OCI-LY7 (cell line): ENCODE results near the gene SKA1. TPM values are rescaled to one million over a fixed set of nuclear protein-coding genes. Genes with fewer than 3 reads are reported as not detected.

Experiments
- BruUV-seq: library from RNA; stranded (reverse); fragments of 400-500 nt; replicated peaks from 2 replicates; lab custom pipeline; 2021; lab: Mats Ljungman, UMichigan
- CTCF ChIA-PET: fragments of 300-600 bp; sonication (Branson Sonifier 250); formaldehyde crosslinking; loops from one replicate; lab custom pipeline; 2022; ENCODE audit warnings: antibody characterized with exemption; ENCODE audit not compliant: unreplicated experiment; lab: Charles Lee
- POLR2A ChIA-PET: fragments of 300-600 bp; sonication (Branson Sonifier 250); formaldehyde crosslinking; loops from one replicate; lab custom pipeline; 2022; ENCODE audit warnings: antibody characterized with exemption; lab: Charles Lee
- DNase-seq: peaks from one replicate; pipeline ENCODE4 v3.0.0-alpha.2; 2015; ENCODE audit warnings: low spot score
- H2AFZ ChIP-seq: fragments of 200-600 bp; sonication (generic), shearing (Covaris generic); 2 replicates; pipeline ENCODE4 v1.6.1; 2014; ENCODE audit warnings: mild to moderate bottlenecking, antibody characterized with exemption, low read length, moderate library complexity
- H3K27ac ChIP-seq: fragments of 200-600 bp; sonication (generic); 2 replicates; pipeline ENCODE4 v1.5.1; 2014; ENCODE audit warnings: mixed run types, low read depth, mild to moderate bottlenecking, moderate library complexity, low read length, inconsistent platforms; ENCODE audit not compliant: poor library complexity, severe bottlenecking
- H3K36me3 ChIP-seq: fragments of 200-600 bp; sonication (generic); 2 replicates; pipeline ENCODE4 v1.6.1; 2014; ENCODE audit warnings: mild to moderate bottlenecking, antibody characterized with exemption, low read length, moderate library complexity, mixed read lengths; ENCODE audit not compliant: insufficient read depth
- H3K4me1 ChIP-seq: fragments of 200-600 bp; sonication (generic); 2 replicates; pipeline ENCODE4 v1.5.1; 2014; ENCODE audit warnings: mild to moderate bottlenecking, low read length; ENCODE audit not compliant: insufficient read depth, poor library complexity, severe bottlenecking
- H3K4me2 ChIP-seq: fragments of 200-600 bp; sonication (generic); 2 replicates; pipeline ENCODE4 v1.6.1; 2014; ENCODE audit warnings: mild to moderate bottlenecking, low read length
- H3K4me3 ChIP-seq: fragments of 200-600 bp; sonication (generic); 2 replicates; pipeline ENCODE4 v1.5.1; 2014; ENCODE audit warnings: mild to moderate bottlenecking, low read depth, low read length; ENCODE audit not compliant: poor library complexity, severe bottlenecking
- H3K79me2 ChIP-seq: fragments of 200-600 bp; sonication (generic); 2 replicates; pipeline ENCODE4 v1.6.1; 2016; ENCODE audit warnings: low read depth, mild to moderate bottlenecking, low read length, moderate library complexity, mixed read lengths; ENCODE audit not compliant: insufficient read depth
- H3K9me2 ChIP-seq: fragments of 200-600 bp; sonication (generic); 2 replicates; pipeline ENCODE4 v1.6.1; 2016; ENCODE audit warnings: mild to moderate bottlenecking, low read length, mixed read lengths; ENCODE audit not compliant: insufficient read depth
- H3K9me3 ChIP-seq: fragments of 200-600 bp; sonication (generic); 2 replicates; pipeline ENCODE4 v1.6.1; 2014; ENCODE audit warnings: mild to moderate bottlenecking, mixed run types, low read length, mixed read lengths
- H4K20me1 ChIP-seq: fragments of 200-600 bp; sonication (generic); 2 replicates; pipeline ENCODE4 v1.6.1; 2014; ENCODE audit warnings: mild to moderate bottlenecking, antibody characterized with exemption, low read length, moderate library complexity, mixed read lengths; ENCODE audit not compliant: insufficient read depth
- EZH2phosphoT487 ChIP-seq: fragments of 200-600 bp; sonication (generic); IDR thresholded peaks from 2 replicates; pipeline ENCODE4 v1.6.1; 2018; ENCODE audit warnings: low read depth, borderline replicate concordance, mild to moderate bottlenecking, mixed run types, antibody characterized with exemption, low read length, moderate library complexity, mixed read lengths
- intact Hi-C: fragments of 100-400 bp; cut with micrococcal nuclease; formaldehyde crosslinking; loops from one replicate; pipeline ENCODE4 v1.10.0; 2022; ENCODE audit not compliant: unreplicated experiment
- total RNA-seq, 2 experiments: library from RNA; depleted of rRNA in 1 of 2; stranded (reverse); fragments of >200 nt in 1 of 2; shearing (Covaris generic) in 1 of 2; gene quantifications; 2 replicates each; pipeline ENCODE4 v1.2.3, GENCODE V29; 2014 to 2022
- TF ChIP-seq, protein P1 (sequence below): fragments of 200-600 bp; sonication (generic); conservative IDR thresholded peaks from 2 replicates; pipeline ENCODE4 v1.5.1; 2014; ENCODE audit warnings: mild to moderate bottlenecking, antibody characterized with exemption, low read length, moderate library complexity, mixed read lengths

SKA1 gene
- total RNA-seq, 2 experiments from 2014 or later: 28.8 to 29.2 TPM

DNA sequence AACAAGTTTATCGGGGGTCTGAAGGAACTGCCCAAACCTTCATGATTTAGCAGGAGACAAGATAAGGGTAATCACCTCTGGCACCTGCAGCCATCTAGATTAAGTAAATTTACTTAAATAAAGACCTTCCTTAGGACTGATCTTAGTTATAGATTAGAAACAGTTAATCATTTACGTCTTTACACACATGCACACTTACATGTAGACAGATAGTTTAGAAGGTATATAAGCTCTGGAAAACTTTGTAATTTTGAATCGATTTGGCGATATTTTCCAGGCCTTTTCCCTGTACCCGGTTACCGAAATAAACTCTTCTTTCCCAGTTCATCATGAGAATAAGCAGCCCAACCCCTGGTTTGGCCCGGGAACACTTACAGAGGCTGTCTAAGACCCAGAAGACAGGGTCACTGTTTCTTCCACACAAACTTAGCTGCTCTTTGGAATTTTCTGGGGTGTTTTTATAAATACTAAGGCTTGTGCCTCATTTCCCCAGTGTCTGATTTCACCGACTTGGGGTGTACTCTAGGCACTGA lies 560 bp upstream of the SKA1 start:
- Histone ChIP-seq H3K4me3 (peak overlapping the region; percentile 87), H3K79me2 (peaks cover 13% of the 10 kb centered on the region; the same call in 1 of the 2 replicates), H3K9me3 (0 out of 2 replicates have a peak, but pooled peaks cover 5% of the 10 kb centered on the region), H3K4me2 (peak overlapping the region; percentile 93), H4K20me1 (no peaks in the 10 kb centered on the region), H3K36me3 (peaks cover 15% of the 10 kb centered on the region), H3K27ac (peak overlapping the region; percentile 32), H3K9me2 (no peaks in the 10 kb centered on the region), H3K4me1 (peaks cover 17% of the 10 kb centered on the region), H2AFZ (peak overlapping the region; percentile 59; the same call in 1 of the 2 replicates)
- ChIA-PET CTCF (no interaction called here), POLR2A (interaction anchor here (0.7 kb wide), 1 partner anchor 264 kb away, joined by 3 read pairs; no protein-coding TSS in a partner anchor)
- no peak for DNase-seq
- no peak for TF ChIP-seq EZH2phosphoT487
- TF ChIP-seq, protein P1, sequence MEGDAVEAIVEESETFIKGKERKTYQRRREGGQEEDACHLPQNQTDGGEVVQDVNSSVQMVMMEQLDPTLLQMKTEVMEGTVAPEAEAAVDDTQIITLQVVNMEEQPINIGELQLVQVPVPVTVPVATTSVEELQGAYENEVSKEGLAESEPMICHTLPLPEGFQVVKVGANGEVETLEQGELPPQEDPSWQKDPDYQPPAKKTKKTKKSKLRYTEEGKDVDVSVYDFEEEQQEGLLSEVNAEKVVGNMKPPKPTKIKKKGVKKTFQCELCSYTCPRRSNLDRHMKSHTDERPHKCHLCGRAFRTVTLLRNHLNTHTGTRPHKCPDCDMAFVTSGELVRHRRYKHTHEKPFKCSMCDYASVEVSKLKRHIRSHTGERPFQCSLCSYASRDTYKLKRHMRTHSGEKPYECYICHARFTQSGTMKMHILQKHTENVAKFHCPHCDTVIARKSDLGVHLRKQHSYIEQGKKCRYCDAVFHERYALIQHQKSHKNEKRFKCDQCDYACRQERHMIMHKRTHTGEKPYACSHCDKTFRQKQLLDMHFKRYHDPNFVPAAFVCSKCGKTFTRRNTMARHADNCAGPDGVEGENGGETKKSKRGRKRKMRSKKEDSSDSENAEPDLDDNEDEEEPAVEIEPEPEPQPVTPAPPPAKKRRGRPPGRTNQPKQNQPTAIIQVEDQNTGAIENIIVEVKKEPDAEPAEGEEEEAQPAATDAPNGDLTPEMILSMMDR: no peak
- intact Hi-C loops: loop anchor here (5.0 to 10.0 kb wide), 2 partner anchors 107 to 559 kb away; partner anchors contain the start of genes ACAA2 and CFAP53
- TSS peak; percentile 94 for BruUV-seq

DNA sequence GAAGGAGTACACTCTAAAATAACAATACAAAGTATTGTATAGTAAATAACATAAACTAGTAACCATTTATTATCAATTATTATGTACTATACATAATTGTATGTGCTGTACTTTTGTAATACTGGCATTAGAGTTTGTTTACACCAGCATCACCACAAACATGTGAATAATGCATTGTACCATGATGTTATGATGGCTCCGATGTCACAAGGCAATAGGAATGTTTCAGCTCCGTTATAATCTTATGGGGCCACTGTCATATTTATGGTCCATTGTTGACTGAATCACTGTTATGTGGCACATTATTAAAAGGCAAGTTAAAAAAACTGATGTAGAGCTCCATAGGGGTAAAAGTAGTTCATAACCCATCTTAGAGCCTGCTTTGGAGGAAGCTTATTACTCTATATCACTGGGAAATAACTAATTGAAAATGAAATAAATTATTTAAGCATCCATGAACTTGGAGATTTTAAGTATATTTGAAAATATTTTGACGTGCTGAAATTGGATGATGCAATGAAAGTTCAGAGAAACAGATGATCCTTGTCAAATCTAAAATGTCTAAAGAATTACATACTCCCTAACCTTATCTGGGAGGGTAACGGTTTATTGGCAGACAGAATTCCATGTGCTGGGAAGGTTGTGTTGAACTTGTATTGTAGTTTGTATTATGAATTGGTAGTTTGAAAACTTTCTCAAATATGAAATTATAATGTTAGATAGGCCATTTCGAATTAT lies 2.4 kb downstream of the SKA1 start:
- TF ChIP-seq, protein P1: no peak
- no peak for TF ChIP-seq EZH2phosphoT487

More for the DNA sequence above, 2.4 kb downstream of the SKA1 start:
- intact Hi-C loops: loop anchor here (10.0 kb wide), 1 partner anchor 562 kb away; the partner anchor contains the start of gene ACAA2
- CTCF ChIA-PET: no interaction called here
- Histone ChIP-seq H3K79me2 (peaks cover 13% of the 10 kb centered on the region; the same call in 1 of the 2 replicates), H3K9me2 (no peaks in the 10 kb centered on the region), H2AFZ (no peak overlapping the region), H3K9me3 (0 out of 2 replicates have a peak, but pooled peaks cover 5% of the 10 kb centered on the region), H3K4me2 (no peak overlapping the region), H3K4me3 (no peak overlapping the region), H3K4me1 (peaks cover 17% of the 10 kb centered on the region), H3K27ac (no peak overlapping the region), H3K36me3 (peaks cover 25% of the 10 kb centered on the region), H4K20me1 (no peaks in the 10 kb centered on the region)
- BruUV-seq: no TSS peak
- POLR2A ChIA-PET: interaction anchor here (1.0 to 1.2 kb wide), 2 partner anchors 13 to 15 kb away, joined by 3 read pairs; no protein-coding TSS in a partner anchor
- DNase-seq: no peak
